NCI-H2227 (cell line): ENCODE results near the gene ATP6V1A.
A peak's percentile ranks its signal among the peaks of the same experiment; 100 is the strongest.

Source experiments
- DNase-seq: peaks from one replicate; lab custom pipeline; 2025; ENCODE audit not compliant: unreplicated experiment; lab: John Stamatoyannopoulos, UW

The ATP6V1A gene

DNA sequence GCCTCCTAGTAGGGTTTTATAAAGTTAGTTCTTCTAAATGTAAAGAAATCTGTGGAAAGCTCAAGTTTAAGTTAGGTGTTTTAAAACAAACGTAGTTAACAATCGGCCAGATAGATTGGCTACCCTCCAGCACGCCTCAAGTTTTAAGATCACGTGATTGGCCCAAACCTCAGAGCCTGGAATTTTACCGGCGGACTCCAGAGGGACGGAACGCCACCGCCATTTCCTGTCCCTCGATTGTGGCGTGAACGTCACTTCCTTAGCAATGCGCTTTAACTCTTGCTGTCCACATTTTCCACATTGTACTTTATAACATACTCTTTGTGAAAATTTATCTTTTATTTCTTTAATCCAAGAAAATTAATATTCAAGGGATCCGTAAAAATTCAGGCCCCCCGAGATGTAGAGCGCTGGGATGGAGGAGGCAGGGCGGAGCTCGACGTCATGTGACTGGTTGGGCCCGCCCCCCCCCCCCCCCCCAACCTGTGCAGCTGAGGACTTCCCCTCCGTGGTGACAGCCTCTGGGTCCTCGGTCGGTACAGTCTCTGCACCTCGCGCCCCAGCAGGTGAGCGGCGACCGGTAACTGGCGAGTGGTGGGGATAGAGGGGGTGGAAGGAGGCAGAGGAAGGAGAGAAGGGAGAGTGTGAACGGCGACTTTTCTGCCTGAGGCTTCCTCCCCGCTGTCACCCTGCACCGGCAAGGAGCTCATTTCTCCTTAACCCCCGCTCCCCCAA lies at the start of gene ATP6V1A:
Gene ATP6V1A (plus strand): TSS at position 488 of the 735 bp plus-strand sequence. CDS start 31,719 bp downstream, outside the sequence.
- DNase-seq: peak; percentile 91

GRCh38 chr3:113697500-113698090 lies 49.2 kb upstream of the ATP6V1A start:
- DNase-seq: no peak

- DNase-seq: no peak
These were observed 48.6 kb upstream of the ATP6V1A start for GRCh38 chr3:113698213-113698742.

DNA sequence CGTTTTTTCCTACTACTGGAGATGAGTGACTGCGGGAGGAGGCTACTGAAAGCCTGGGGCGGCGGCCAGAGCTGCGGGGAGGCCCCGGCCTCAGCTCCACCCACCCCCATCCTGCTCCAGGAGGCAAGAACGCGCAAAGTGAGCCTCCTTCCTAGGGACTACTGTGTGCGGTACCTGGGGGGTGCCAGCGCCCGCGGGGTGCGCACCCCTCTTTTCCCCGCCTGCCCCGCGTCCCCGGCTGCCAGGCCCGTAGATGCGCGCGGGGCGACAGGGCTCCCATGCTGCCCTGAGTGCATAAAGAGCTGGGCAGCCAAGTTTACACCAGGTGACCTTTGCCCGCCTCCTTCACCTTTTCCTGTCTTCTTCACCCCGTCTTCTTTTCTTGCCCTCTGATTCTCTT lies 47.9 kb upstream of the ATP6V1A start:
- peak; percentile 3 for DNase-seq

DNA sequence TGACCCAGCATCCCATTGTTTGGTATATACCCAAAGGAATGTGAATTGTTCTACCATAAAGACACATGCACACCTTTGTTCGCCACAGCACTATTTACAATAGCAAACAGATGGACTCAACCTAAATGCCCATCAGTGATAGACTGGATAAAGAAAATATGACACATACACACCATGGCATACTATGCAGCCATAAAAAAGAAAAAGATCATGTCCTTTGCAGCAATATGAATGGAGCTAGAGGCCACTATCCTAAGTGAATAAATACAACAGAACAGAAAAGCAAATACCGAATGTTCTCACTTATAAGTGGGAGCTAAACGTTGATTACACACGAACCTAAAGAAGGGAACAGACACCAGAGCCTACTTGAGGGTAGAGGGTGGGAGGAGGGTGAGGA lies 39.0 kb upstream of the ATP6V1A start:
- DNase-seq: no peak

DNA sequence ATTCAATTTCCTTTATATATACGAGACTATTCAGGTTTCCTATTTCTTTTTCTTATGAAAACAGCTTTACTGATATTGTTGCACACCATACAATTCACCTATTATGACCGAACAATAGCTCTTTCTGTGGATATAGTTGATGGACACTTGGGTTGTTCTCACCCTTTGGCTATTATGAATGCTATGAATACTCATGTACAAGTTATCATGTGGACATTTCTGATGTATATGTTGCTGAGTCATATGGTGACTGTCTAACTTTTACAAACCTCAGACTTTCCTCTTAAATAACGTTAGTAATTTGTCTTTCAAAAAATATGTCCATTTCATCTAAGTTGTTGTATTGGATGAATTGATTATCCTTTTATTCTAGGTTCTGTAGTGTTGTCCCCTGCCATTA lies 34.7 kb upstream of the ATP6V1A start:
- no peak for DNase-seq

GRCh38 chr3:113714702-113715101 lies 32.1 kb upstream of the ATP6V1A start:
- no peak for DNase-seq

DNA sequence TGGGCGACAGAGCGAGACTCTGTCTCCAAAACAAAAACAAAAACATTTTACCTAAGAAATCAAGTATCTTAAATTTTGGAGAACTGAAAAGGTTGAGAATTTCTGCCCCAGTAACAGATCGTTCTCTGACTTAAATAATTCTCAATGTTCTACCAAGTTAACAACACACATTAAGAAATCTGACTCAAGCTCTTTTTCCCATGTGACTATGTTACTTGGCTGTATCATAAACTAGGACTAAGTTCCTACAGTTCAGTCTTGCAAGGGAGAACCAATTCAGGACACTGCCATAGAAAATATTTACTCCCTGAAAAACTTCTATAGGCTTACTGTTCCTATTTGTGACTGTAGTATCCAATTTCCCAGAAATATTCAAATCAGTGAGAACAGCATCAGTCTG lies 29.5 kb upstream of the ATP6V1A start:
- DNase-seq: no peak

DNA sequence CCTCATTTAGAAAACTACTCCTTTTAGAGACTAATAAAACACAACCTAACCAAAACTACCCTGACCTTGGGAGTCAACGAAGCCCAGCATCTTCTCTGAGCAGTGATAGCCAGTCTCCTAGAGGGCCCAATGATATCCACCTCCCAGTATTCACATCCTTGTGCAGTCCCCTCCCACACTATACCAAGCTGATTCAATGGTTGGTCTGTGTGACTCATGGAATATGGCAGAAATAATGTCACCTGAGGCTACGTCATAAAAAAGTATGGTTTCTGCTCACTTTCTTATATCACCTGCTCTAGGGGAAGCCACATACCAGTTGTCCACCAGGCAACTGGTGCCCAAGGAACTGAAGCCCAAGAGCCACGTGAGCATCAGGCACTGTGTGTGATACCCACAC lies 29.0 kb upstream of the ATP6V1A start:
- DNase-seq: no peak

DNA sequence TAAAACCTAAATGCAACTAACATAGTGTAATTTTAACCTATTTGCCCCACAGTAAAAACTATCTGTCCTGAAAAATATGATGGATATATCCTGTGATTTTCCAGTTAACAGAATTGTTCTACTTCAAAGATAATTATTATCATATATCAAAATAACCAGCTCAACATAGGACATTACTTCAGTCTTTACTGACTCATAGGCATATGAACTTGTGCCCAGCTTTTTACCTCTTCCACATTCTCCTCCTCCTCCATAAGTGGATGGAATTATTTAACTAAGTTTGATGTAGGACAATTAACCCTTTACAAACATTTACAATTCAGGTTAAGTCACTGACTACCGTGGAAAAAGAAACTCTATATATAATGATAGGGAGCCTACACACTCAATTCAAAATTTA lies 27.5 kb upstream of the ATP6V1A start:
- DNase-seq: no peak

- DNase-seq: no peak
These were observed 27.1 kb upstream of the ATP6V1A start for GRCh38 chr3:113719758-113720157.

DNA sequence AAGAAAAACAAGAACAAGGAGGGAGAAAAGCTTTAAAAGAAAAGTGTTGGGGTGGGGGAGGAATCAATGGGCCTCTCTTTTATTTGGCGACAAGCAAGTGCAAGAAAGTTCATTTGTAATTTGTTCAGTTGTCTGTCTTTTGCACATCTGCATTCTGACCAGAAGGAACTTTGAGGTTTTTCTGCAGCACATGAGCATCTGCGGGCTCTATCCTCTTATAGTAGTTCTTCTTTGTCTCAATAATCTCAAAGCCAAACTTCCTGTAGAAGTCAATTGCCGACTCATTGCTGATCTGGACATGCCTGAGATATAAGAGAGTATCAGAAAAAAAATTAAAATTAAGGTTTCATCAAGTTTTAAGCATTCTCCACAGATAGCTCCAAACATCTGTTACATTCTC lies 25.2 kb upstream of the ATP6V1A start:
- no peak for DNase-seq

DNA sequence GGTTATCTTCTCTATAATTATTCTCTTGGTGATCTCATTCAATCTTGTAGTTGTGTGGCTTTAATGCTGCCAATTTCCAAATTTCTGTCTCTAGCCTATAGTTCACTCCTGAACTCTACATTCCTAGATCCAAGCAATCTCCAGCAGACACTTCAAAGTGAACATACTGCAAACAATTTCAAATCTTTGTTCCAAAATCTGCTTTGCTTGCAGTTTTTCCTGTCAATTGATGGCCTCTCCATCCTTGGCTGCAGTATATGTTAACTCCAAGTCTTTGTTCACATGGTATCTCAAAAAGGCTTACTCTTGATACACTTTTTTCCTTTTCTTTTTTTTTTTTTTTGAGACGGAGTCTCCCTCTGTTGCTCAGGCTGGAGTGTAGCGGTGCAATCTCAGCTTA lies 18.2 kb upstream of the ATP6V1A start:
- DNase-seq: no peak

GRCh38 chr3:113730550-113730949 lies 16.3 kb upstream of the ATP6V1A start:
- no peak for DNase-seq

GRCh38 chr3:113731694-113732093 lies 15.1 kb upstream of the ATP6V1A start:
- no peak for DNase-seq

- DNase-seq: peak; percentile 65
These were observed 10.2 kb upstream of the ATP6V1A start for GRCh38 chr3:113736548-113737089.

DNA sequence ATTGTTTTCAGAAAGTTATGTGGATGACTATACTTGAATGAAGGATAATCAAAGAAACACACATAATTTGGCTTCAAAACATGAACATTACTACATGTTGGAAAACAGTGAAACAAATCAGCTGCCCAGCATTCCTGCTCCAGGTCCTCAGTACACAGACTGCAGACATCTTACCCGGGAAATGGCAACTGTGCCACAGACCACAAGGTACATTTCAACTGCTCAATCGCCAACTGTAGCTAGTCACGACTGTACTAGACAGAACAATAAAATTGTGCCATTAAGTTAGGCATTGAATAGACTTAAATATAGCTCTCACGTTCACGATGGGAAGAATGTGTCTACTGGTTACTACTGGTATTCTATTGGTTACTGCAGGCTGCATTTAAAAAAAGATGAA lies 5.7 kb upstream of the ATP6V1A start:
- DNase-seq: no peak

GRCh38 chr3:113741620-113742019 lies 5.2 kb upstream of the ATP6V1A start:
- no peak for DNase-seq

- DNase-seq: no peak
These were observed 3.7 kb upstream of the ATP6V1A start for GRCh38 chr3:113743006-113743630.

DNA sequence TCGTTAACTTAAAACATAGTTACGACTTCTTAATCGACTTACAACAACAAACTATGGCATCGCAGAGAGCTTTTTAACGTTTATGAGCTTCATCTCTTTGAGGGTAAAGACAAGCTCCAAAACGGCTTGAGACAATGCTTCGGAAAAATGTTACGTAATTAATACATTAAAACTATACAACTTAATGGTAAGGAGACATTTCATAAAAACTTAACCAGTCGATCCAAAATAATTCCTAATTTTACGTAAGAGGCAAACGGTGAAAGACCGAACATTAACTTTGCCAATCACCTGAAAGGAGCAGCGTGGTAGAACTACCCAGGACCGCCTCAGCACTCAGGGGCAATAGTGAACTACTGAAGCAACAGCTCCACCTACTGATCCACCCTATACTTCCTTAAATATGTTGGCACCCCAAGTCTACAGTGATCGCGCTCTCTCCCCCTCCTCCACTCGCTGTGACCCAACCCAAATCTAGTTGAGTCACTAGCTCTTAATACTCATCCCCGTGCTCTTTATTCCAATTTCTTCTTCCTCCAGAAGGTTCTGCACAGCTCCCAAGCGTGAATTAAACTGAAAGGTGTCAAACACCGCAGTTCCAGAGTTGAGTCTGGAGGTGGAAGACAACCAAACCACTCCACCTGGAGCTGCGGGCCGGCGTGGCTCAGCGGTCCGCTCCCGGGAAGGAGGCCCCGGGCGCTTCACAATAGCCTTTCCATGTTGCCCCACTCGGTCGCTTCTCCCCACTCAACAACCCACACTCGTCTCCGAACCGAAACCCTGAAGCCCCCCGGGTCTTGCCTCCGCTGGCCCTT lies 1.7 kb upstream of the ATP6V1A start:
- DNase-seq: peak; percentile 58
